G401.6 (cell line): ENCODE data around the gene CCDC201.

Experiments used
- FAIRE-seq: peaks from 2 replicates; lab custom pipeline; 2012; peaks lifted over from hg19 to GRCh38; lab: Jason Lieb, UNC

CCDC201 gene, protein sequence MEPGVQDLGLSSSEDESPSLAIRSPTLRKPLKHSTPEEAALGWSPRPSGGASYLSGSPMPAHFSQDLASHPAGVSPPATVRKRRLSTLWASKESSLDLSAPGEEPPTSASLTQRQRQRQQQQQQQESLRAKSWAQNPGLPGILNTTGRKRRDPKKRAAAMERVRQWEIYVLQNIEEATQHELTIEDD

DNA sequence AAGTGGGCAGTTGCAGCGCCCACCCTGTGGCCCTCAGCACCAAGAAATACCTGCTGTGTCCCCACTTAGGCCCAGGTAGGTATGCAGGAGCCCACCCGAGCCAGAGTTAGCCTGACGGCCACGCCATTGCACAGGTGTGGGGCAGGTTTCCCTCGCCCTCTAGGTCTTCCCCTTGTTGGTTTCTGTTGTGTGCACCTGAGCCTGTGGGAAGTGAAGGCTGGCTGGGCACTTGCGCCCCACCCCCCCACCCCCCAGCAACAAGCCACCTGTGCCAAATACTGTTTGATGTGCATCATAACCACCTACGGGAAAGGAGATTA lies at the start of gene CCDC201:
Gene CCDC201, minus strand, starts transcription at position 48 of the 320 bp plus-strand sequence. CDS start 75 bp downstream, outside the sequence.
- FAIRE-seq = no peak

DNA sequence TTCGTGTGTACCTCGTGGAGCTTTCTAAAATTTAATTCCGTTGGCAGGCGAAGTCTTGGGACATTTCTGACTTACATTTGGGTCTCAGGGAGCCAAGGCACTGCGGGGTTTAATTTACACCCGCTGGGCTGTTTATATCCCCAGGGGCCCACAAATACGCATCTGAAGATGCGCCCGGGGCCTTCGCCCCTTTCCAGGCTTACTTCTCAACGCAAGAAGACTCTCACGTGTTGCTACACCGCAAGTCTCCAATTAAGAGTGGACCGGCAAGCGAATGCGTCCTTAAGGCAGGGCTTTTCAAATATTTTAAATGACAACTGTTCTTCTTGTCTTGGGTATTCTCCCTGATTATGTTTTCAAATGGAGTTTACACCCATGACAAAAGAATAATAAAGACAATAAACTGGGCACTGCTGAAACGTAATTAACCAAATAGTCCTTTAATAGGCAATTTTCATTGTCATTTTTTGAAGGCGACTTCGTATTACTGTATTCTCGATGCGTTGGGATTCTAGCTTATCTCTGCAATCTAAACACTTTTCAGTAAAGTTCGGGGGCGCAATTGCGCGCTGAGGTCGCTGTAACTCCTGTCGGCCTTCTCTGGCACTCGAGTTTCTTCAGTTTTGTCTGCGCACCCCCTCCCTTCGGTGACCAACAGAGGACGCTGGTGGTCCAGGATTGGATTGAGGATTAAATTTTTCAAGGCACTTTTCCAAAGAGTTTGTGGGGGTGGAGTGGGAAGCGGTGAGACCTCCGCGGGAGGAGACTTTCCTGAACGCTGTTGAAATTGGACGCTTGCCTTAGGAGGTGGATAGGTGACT lies 49.0 kb upstream of the CCDC201 start:
- FAIRE-seq = peak; percentile 91

DNA sequence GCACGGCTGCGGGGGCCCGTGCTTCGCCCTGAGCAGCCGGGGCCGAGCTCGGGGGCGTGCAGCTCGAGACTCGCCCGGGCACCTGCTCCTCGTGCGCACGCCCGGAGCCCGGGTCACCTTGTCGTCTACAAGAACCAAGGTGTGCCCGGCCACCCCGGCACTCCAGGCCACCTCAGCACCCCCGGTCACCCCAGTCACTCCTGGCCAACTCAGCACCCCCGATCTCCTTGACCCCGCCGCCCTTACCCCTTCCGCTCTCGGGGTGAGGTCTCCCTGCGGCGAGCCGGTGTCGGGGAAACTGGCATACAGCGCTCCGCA lies 48.5 kb upstream of the CCDC201 start:
- FAIRE-seq = no peak

DNA sequence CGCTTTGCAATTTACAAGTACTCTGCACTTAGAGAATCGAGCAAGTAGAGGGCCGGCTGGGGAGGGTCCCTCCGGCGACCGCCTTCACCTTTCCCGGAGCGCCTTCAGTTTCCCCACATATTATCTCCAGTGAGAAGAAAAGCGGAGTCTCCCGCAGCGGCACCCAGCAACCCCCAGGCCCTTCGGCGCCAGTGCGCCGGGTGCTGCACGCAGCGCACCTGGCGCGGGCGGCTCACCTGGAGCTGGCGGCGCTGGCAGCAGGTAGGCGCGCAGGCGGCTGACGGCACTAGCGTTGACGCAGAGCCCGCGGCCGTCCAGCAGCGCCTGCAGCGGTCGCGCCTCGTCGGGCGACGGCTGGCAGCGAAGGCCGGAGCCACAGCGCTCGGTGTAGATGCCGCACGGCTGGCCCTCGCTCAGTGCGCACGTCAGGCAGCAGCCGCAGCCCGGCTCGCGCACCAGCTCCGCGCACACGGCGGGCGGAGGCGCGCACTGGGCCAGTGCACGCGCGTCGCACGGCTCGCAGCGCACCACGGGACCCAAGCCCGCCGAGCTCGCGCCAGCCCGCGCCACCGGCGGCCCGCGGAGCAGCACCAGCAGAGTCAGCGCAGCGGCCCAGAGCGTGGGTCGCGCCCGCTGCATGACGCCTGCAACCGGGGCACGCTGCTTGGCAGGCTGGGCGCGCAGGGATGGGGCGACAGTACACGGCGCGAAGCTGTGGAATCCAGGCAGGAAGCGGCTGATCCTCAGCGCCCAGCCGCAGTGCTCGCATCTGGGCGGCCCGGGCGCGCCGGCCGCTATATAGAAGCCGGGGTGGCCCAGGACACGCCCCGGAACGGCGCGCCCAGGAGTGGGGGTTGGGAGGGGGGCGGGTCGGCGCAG lies 47.9 kb upstream of the CCDC201 start, which contains the start of gene IGFBP3:
Gene IGFBP3, minus strand, starts transcription at position 771 of the 879 bp plus-strand sequence. Its CDS starts 132 bp downstream, at position 639.
- no peak for FAIRE-seq

DNA sequence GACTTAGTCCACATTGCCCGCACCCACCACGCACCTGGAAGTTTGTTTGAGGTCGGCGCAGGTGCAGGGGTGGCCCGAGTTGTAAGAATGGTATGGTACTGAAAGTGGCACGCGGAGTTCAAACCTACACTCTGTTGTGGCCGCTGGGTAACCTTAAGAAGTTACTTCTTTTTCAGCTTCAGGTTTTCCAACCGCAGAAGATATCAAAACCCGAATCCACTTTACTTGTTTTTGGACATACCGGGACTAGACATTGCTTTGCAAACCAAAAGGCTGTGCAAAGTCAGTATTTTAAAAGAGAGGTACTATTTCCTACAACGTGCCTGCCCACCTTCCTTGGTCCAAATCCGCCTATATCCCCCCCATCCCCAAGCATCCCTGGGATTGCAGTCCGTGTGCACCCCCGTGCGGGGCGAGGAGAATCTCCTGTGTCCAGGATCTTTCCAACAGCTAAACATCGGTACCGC lies 47.1 kb upstream of the CCDC201 start:
- no peak for FAIRE-seq

DNA sequence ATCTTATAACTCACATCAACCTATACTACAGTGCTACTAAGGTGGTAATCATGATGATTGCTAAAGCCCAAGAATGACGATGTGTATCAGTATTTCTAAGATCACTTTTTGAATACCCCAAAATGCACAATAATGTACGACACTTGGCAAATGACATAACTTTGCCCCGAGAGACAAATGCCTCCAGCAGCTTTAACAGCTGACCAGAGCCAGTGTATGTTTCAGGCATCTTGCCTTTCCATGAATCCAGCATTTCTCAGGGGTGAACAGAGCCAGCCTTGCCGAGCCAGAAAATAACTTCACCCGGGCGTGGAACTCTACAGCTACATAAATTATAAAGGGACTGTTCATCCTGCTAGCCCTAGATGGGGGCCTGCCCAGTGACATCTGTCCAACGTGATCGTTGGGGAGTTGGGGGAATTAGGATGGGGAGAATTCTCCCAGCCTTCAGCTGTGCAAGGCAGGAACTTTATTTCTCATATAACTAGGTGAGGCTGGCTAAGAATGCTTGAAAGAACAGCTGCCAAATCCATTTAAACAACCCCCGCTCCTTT lies 46.4 kb upstream of the CCDC201 start:
- FAIRE-seq = no peak

DNA sequence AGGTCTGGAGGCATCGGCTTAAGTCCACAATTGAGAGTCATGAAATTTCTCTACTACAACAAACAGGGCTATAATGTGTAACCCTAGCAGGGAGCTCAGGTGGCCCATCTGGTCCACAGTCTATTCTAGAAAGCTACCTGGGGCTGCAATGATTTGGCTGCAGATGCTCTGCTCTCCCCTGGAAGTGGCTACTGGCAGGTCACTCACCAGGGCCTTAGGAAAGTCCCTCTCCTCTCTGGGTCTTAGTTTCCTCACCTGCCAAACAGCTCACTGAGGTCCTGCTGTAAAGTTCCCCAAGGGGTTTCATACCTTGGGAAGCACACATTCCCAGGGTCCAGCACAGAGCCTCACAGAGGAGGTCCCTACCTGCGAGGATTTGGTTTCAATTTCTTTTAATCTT lies 45.7 kb upstream of the CCDC201 start:
- FAIRE-seq = no peak

DNA sequence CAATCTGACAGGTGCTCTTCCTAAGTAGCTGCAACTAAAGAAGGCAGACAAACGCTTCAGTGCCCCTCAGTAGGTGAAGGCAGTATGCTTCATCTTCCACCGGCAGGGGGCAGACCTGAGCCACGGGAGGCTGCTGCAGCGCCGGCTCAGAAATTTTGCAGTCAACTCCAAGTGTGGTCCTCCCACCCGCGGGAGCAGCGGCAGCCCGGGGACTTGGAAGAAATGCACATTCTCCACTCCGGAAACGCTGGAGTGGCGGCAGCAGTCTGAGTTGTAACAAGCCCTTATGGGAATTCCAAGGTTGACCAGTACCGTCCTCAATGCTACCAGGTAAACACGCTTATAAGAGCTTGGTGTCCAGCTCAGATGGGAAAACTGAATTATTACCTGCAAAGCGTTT lies 44.8 kb upstream of the CCDC201 start:
- peak; percentile 8 for FAIRE-seq

DNA sequence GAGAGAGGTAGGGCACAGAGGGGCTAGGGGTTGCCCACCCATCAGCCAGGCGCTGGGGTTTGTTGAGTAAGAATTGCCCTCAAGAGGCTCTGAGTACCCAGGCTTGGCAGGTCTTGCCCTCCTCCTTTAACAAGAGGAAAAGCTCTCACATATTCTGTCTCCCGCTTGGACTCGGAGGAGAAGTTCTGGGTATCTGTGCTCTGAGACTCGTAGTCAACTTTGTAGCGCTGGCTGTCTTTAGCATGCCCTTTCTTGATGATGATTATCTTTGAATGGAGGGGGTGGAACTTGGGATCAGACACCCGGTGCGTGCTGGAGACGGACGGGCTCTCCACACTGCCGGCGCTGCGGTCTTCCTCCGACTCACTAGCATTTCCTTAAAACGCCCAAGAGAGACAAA lies 44.2 kb upstream of the CCDC201 start:
- FAIRE-seq = no peak

DNA sequence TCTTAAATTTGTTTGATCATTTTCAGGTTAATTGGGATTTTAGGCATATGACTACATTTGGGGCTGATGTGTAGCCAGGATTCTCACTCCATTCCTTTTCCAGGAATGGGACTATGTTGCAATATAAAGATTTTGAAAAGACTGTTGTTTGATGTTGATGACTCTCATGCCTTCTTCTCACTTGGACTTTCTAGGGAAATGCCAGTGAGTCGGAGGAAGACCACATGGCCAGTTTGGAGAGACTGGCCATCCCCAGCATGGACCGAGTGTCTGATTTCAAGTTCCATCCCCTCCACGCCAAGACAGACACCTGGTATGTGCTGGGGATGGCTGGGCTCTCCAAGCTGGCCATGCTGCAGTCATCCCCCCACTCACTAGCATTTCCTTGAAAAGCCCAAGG lies 42.7 kb upstream of the CCDC201 start:
- FAIRE-seq = no peak

DNA sequence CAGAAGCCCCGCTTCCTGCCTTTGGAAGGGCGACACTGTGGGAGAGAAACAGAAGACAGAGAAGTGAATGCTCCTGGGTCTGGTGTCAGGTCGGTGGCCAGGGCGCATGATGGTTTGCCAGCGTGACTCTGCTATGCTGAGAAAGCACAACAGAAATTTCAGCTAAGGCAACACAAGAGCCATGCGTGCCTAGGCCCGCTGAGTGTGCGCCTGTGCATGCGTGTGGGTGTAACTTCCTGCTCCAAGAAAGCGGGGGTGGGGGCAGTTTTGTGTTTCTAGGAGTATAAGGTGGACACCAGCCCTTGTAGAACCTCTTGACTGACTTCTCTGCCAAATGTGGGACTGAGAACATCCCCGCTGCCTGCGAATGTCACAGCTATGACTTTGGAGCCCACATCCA lies 42.0 kb upstream of the CCDC201 start:
- FAIRE-seq = no peak

DNA sequence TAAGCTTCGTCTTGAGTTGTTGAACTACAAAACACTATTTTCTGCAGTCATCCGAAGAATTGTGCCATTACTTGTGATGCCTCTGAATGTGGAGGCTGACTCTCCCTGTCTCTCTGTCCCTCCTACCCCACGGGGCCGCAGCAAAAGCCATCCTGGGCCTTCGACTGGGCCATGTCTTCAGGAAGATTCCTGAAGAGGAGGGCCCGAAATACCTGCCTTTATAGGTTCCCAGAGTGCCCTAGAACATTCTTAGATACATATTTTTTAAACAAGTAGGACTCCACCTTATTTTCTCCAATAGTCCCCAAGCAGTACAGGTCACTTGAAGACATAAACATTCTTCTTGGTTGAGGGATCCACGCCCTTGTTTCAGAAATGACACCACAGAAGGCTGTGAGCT lies 40.1 kb upstream of the CCDC201 start:
- FAIRE-seq = no peak

DNA sequence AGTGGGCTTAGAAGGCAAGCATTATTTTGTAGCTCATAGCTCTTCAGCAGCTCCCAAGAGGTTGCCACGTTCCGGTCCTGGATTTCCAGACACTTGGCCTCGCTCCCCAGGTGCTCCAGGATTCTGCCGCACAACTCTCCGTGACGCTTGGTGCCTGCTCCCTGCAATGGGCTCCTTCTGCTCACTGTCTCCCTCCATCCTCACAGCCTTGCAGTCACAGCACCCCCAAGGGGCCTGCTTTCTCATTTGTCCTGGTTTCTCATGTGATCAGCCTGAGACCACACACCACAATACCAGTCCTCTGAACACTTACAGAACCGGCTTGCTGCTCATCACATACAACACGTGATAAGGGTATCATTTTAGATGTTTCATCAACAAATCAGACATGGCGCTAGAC lies 38.4 kb upstream of the CCDC201 start:
- no peak for FAIRE-seq

DNA sequence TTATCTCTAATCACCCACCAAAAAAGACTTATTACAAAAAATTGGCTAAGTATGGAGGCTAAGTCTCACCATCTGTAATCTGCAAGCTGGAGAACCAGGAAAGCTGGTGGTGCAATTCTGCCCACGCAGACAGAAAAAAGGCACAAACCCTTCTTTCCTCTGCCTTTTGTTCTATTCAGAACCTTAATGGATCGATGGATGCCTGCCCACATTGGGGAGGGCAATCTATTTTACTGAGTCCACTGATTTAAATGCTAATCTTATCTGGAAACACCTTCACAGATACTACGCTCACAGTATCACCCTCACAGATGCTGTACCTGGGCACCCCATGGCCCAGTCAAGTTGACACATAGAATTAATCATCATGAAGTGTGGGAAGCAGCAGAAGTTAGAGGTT lies 38.0 kb upstream of the CCDC201 start:
- no peak for FAIRE-seq

DNA sequence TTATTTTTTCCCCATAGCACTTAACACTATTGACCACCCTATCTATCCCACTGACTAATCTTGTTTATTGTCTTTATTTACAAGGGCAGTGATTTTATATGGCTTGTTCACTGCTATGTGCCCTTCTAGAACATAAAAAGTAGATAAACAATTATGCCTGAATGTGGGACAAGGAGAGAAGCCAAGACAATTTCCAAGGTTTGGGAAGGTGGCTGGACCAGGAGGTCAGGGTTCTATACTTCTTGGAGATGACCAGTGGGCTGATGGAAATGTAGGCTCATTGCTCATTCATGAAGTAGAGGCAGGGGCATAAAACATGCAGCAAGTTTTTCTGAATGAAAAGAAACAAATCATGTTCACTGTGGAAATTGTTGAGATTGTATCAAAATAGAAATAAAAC lies 36.7 kb upstream of the CCDC201 start:
- no peak for FAIRE-seq

DNA sequence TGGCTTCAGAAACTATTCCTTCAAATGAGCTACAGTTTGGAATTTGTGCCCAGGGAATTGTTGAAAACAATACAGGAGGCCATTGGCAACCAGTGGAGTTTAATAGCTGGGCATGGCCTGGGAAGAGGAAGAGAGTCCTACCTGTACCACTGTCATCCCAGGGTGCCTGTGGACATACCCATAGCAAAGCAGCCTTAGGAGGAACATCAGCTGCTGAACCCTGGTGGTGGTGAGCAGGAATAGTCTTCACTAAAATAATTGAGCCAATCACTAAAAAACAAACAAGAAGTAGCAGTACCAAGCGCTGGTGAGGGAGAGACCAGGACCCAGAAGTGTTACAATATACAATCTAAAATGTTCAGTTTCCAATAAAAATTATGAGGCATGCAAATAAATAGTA lies 29.9 kb upstream of the CCDC201 start:
- no peak for FAIRE-seq

DNA sequence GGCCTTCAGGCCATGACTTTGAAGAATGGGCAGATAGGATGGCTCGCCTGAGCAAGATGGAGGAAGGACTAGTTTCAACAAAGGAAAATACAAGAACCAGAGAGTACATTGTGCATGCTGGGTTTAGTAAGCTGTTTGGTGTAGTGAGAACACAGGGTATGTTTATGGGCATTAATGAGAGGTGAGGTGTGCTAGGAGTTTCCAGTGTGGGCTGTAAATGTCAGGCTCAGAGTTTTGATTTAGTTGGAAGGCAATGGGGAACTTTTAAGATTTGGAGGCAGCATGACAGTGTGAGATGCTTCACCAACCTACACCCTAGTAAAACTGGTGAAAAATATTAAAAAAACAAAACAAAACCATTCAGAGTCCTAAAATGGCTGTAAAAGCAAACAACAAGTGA lies 28.7 kb upstream of the CCDC201 start:
- no peak for FAIRE-seq

DNA sequence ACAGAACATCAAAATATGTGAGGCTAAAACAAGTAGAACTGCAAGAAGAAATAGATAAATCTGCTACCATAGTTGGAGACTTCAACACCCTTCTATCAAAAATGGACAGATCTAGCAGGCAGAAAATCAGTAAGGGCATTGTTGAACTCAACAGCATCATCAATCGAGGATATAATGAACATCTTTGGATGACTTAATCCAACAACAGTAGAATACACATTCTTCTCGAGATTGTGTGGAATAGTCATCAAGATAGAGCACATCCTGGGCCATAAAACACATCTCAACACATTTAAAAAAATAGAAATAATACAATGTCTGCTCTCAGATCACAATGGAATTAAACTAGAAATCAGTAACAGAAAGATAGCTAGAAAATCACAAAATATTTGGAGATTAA lies 25.3 kb upstream of the CCDC201 start:
- no peak for FAIRE-seq

DNA sequence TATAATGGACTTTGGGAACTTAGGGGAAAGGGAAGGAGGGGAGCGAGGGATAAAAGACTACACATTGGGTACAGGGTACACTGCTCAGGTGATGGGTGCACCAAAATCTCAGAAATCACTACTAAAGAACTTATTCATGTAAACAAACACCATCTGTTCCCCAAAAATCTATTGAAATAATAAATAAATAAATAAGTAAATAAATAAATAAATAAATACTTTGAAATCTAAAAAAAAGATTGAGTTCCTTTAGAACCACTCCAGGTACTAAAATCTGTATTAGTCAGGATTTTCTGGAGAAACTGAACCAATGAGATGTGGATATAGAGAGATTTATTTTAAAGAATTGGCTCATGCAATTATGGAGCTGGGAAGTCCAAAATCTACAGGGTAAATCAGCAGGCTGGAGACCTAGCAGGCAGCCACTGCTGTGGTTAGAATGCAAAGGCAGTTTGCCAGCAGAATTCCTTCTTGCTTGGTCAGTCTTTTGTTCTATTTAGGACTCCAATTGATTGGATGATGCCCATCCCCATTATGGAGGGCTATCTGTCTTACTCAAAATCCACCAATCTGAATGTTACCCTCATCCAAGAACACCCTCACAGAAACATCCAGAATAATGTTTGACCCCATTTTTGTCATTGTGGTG lies 24.3 kb upstream of the CCDC201 start:
- no peak for FAIRE-seq

DNA sequence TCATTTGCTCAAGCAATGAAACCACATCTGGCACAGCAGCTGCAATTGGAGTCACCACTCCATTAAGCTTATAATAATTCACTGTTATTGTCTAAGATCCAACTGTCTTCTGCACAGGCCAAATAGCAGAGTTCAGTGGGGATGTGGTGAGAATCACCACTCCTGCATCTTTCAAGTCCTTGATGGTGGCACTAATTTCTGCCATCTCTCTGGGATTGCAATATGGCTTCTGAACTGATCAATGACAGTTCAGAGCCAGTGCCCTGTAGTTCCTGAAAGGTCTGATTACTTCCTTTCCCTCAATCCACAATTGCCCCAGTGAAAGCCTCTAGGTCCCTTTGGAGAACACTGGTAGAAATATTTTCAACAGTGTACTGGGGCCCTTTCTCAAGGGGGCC lies 21.8 kb upstream of the CCDC201 start:
- FAIRE-seq = no peak

DNA sequence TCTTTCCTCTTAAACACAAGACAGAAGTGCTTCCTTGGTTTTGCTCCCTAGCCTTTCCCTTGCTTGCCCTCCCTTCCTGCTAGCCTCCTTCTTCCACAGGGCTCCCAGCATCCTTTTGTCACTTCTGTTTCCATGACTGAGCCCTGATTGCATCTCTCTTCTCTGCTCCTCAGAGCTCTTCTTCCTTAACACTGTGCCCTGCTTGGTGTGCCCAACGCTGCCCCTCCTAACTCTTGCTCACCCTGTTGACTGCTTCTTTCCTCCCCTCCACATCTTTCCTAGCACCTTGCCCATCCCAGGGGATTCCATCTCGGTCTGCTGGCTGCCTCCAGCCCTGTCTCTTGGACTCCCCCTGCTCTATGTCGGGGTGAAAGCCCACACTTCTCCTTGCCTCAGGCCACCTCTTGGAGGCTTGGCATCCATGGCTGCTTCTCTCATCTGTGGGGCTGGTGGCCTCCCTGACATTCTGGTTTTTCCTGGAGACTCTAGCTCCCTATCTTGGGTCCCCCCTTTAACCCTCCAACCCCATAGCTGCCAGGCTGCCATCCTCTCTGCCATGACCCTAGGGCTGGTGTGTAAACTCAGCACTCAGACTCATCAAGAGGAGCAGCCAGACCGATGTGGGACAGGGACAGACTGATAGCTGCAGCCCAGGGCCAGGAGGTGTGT lies 21.2 kb upstream of the CCDC201 start:
- no peak for FAIRE-seq
